GM12878 (cell line): ENCODE measurements around the gene HNRNPA1. TPM values are rescaled to one million over a fixed set of nuclear protein-coding genes. Genes with fewer than 3 reads are reported as not detected.

Experiments
- ATAC-seq: fragments of 200-7000 bp; cut with Tn5 transposase; 3 replicates; pipeline ENCODE4 v1.9.1; 2020; ENCODE audit warnings: mild to moderate bottlenecking, moderate library complexity
- BruUV-seq: library from RNA; stranded (reverse); fragments of 400-500 nt; replicated peaks from 2 replicates; lab custom pipeline; 2021; lab: Mats Ljungman, UMichigan
- CTCF ChIA-PET: fragments of 300-600 bp; sonication (Branson Sonifier 250); formaldehyde crosslinking; extraction: SDS; loops from one replicate; lab custom pipeline; 2021; ENCODE audit warnings: inconsistent platforms; lab: Yijun Ruan, JAX
- POLR2A ChIA-PET: fragments of 350-600 bp; formaldehyde crosslinking; extraction: SDS; loops from one replicate; lab custom pipeline; 2021; ENCODE audit warnings: inconsistent platforms; lab: Charles Lee
- RAD21 ChIA-PET: fragments of 300-600 bp; sonication (Branson Sonifier 250); formaldehyde crosslinking; loops from one replicate; lab custom pipeline; 2023; ENCODE audit warnings: antibody characterized with exemption; ENCODE audit not compliant: unreplicated experiment; lab: Charles Lee
- SMC1A ChIA-PET: fragments of 300-600 bp; sonication (Branson Sonifier 250); formaldehyde crosslinking; loops from one replicate; lab custom pipeline; 2023; ENCODE audit not compliant: unreplicated experiment, uncharacterized antibody; lab: Charles Lee
- DNase-seq: peaks from one replicate; pipeline ENCODE4 v3.0.0-alpha.2; 2011; ENCODE audit warnings: low read depth, low spot score
- FAIRE-seq: peaks from 3 replicates; lab custom pipeline; 2011; peaks lifted over from hg19 to GRCh38; lab: Jason Lieb, UNC
- H2AFZ ChIP-seq: 2 replicates; pipeline ENCODE4 v1.6.0; 2011; ENCODE audit warnings: low read depth, low read length, control low read depth; ENCODE audit not compliant: control insufficient read depth
- H3K27ac ChIP-seq: 2 replicates; pipeline ENCODE4 v1.5.1; 2011; ENCODE audit warnings: control low read depth; ENCODE audit not compliant: control insufficient read depth, insufficient read depth
- H3K27me3 ChIP-seq, 2 experiments: replicated peaks in 1 of 2; 2 replicates each; pipeline versions ENCODE4 v1.6.0 to v1.6.1; 2011; ENCODE audit warnings: low read length in 1 of 2; ENCODE audit not compliant: control insufficient read depth in 2 of 2, insufficient read depth in 2 of 2
- H3K36me3 ChIP-seq, 2 experiments: 2 replicates each; pipeline ENCODE4 v1.5.1; 2011; ENCODE audit warnings: low read length in 1 of 2; ENCODE audit not compliant: control insufficient read depth in 2 of 2, insufficient read depth in 2 of 2
- H3K4me1 ChIP-seq: 2 replicates; pipeline ENCODE4 v1.6.1; 2011; ENCODE audit warnings: mild to moderate bottlenecking, low read length, moderate library complexity, mixed read lengths; ENCODE audit not compliant: control insufficient read depth, insufficient read depth
- H3K4me2 ChIP-seq: 2 replicates; pipeline ENCODE4 v1.6.0; 2011; ENCODE audit warnings: control low read depth; ENCODE audit not compliant: control insufficient read depth, insufficient read depth
- H3K4me3 ChIP-seq: fragments of 200-600 bp; sonication (generic); 2 replicates; pipeline ENCODE4 v1.5.1; 2016
- H3K79me2 ChIP-seq: 2 replicates; pipeline ENCODE4 v1.6.0; 2011; ENCODE audit warnings: low read length; ENCODE audit not compliant: control insufficient read depth, insufficient read depth
- H3K9ac ChIP-seq: 2 replicates; pipeline ENCODE4 v1.8.0; 2011; ENCODE audit warnings: low read length, control low read depth, mixed read lengths; ENCODE audit not compliant: control insufficient read depth, insufficient read depth
- H3K9me3 ChIP-seq: replicated peaks from 3 replicates; pipeline ENCODE4 v1.5.1; 2011; ENCODE audit warnings: mild to moderate bottlenecking, low read length; ENCODE audit not compliant: control insufficient read depth, insufficient read depth
- H4K20me1 ChIP-seq: 2 replicates; pipeline ENCODE4 v1.6.0; 2011; ENCODE audit not compliant: control insufficient read depth, insufficient read depth
- BMI1 ChIP-seq: fragments of 450-650 bp; IDR thresholded peaks from 2 replicates; pipeline ENCODE4 v1.6.1; 2016; ENCODE audit warnings: mild to moderate bottlenecking, moderate library complexity, borderline replicate concordance
- EED ChIP-seq: sonication (generic); IDR thresholded peaks from 2 replicates; pipeline ENCODE4 v1.6.1; 2016; ENCODE audit warnings: antibody characterized with exemption, low read depth
- EGR1 ChIP-seq, 2 experiments: IDR thresholded peaks; 1 replicate in 1 of 2; 2 replicates in 1 of 2; pipeline ENCODE4 v1.6.1; 2011 to 2012; ENCODE audit warnings: low read depth in 2 of 2, low read length in 2 of 2, borderline replicate concordance in 1 of 2, mild to moderate bottlenecking in 1 of 2, moderate library complexity in 1 of 2
- EZH2 ChIP-seq: IDR thresholded peaks from 2 replicates; pipeline ENCODE4 v1.6.1; 2012; ENCODE audit warnings: low read depth, mild to moderate bottlenecking, control low read depth, inconsistent platforms, low read length, borderline replicate concordance; ENCODE audit not compliant: control insufficient read depth
- FOXK2 ChIP-seq: fragments of 450-650 bp; IDR thresholded peaks from 2 replicates; pipeline ENCODE4 v1.6.1; 2017; ENCODE audit warnings: mild to moderate bottlenecking, moderate library complexity
- KAT2A ChIP-seq: conservative IDR thresholded peaks from 2 replicates; pipeline ENCODE4 v1.6.1; 2011; ENCODE audit warnings: low read depth, low read length; ENCODE audit not compliant: control insufficient read depth
- MTA2 ChIP-seq: fragments of 450-650 bp; IDR thresholded peaks from 2 replicates; pipeline ENCODE4 v1.6.1; 2016; ENCODE audit warnings: low read depth, mild to moderate bottlenecking, moderate library complexity
- NFXL1 ChIP-seq: fragments of 450-650 bp; IDR thresholded peaks from 2 replicates; pipeline ENCODE4 v1.6.1; 2017; ENCODE audit warnings: antibody characterized with exemption, mild to moderate bottlenecking, borderline replicate concordance
- NR2F1 ChIP-seq: fragments of 450-650 bp; conservative IDR thresholded peaks from 2 replicates; pipeline ENCODE4 v1.6.1; 2017; ENCODE audit warnings: mild to moderate bottlenecking
- PAX8 ChIP-seq: fragments of 450-650 bp; IDR thresholded peaks from 2 replicates; pipeline ENCODE4 v1.6.1; 2017; ENCODE audit warnings: mild to moderate bottlenecking, moderate library complexity
- POLR2AphosphoS5 ChIP-seq: IDR thresholded peaks from 2 replicates; pipeline ENCODE4 v1.6.1; 2011; ENCODE audit warnings: mild to moderate bottlenecking, low read length, inconsistent platforms
- RAD51 ChIP-seq: fragments of 450-650 bp; IDR thresholded peaks from 2 replicates; pipeline ENCODE4 v1.6.1; 2016; ENCODE audit warnings: moderate library complexity, mild to moderate bottlenecking, inconsistent platforms
- RUNX3 ChIP-seq: IDR thresholded peaks from 2 replicates; pipeline ENCODE4 v1.6.1; 2012; ENCODE audit warnings: low read length, inconsistent platforms
- SP1 ChIP-seq: IDR thresholded peaks from one replicate; pipeline ENCODE4 v1.6.1; 2011; ENCODE audit warnings: low read depth, low read length
- SREBF2 ChIP-seq: IDR thresholded peaks from 2 replicates; pipeline ENCODE4 v1.6.1; 2012; ENCODE audit warnings: mild to moderate bottlenecking, low read length
- SRF ChIP-seq, 2 experiments: IDR thresholded peaks; 2 replicates each; pipeline ENCODE4 v1.6.1; 2011; ENCODE audit warnings: low read depth in 2 of 2, low read length in 2 of 2, mild to moderate bottlenecking in 1 of 2, moderate library complexity in 1 of 2
- YY1 ChIP-seq: IDR thresholded peaks from 2 replicates; pipeline ENCODE4 v1.6.1; 2011; ENCODE audit warnings: low read depth, mild to moderate bottlenecking, low read length
- WGBS: methylation state at CpG from one replicate; pipeline ENCODE4 v1.1.6; 2016; ENCODE audit warnings: low lambda C conversion rate; ENCODE audit not compliant: insufficient replicate concordance, insufficient coverage; ENCODE audit errors: missing lambda C conversion rate; 5-methylcytosine and 5-hydroxymethylcytosine counted together
- in situ Hi-C: fragments of 300-500 bp; cut with MboI; formaldehyde crosslinking; loops from 9 replicates; pipeline ENCODE4 v1.14.3; 2018; ENCODE audit warnings: mixed read lengths
- intact Hi-C: fragments of 100-400 bp; cut with micrococcal nuclease; formaldehyde crosslinking; loops from one replicate; pipeline ENCODE4 v1.14.2; 2022; ENCODE audit not compliant: unreplicated experiment
- polyA plus RNA-seq, 11 experiments: library from polyadenylated mRNA; depleted of rRNA in 4 of 11; unstranded in 6 of 11; stranded (reverse) in 5 of 11; fragments of >200 nt; fragmentation: Nextera tagmentation in 4 of 11; fragmentation: Illumina TruSeq in 1 of 11; extraction: Ambion mirVana in 4 of 11; extraction: Trizol in 1 of 11; gene quantifications; 1 replicate in 1 of 11; 2 replicates in 10 of 11; pipeline versions ENCODE4 v1.2.1 to v1.2.3, GENCODE V29; 2011 to 2016; ENCODE audit warnings: inconsistent platforms in 2 of 11, missing spikeins in 2 of 11, low read depth in 1 of 11
- total RNA-seq, 4 experiments: library from RNA; depleted of rRNA in 3 of 4; stranded (reverse); fragments of >200 nt in 3 of 4; fragmentation: Illumina TruSeq in 1 of 4; extraction: Trizol in 1 of 4; gene quantifications; 2 replicates each; pipeline versions ENCODE4 v1.2.1 to v1.2.3, GENCODE V29; 2013 to 2021
- TF ChIP-seq, protein P1 (sequence below): IDR thresholded peaks from 2 replicates; pipeline ENCODE4 v1.6.1; 2011; ENCODE audit warnings: low read depth, mild to moderate bottlenecking, low read length, moderate library complexity, borderline replicate concordance; ENCODE audit errors: extremely low read depth
- TF ChIP-seq, protein P2 (sequence below): fragments of 450-650 bp; IDR thresholded peaks from 2 replicates; pipeline ENCODE4 v1.6.1; 2017; ENCODE audit warnings: mild to moderate bottlenecking, low read depth, inconsistent platforms; ENCODE audit not compliant: poor library complexity, severe bottlenecking

Gene HNRNPA1
- total and polyA plus RNA-seq, 10 of the 15 experiments (the other 5 are each of a cell fraction or from before 2014, with no cell fraction given), result 630 to 2,342 (median 1,407) TPM

DNA sequence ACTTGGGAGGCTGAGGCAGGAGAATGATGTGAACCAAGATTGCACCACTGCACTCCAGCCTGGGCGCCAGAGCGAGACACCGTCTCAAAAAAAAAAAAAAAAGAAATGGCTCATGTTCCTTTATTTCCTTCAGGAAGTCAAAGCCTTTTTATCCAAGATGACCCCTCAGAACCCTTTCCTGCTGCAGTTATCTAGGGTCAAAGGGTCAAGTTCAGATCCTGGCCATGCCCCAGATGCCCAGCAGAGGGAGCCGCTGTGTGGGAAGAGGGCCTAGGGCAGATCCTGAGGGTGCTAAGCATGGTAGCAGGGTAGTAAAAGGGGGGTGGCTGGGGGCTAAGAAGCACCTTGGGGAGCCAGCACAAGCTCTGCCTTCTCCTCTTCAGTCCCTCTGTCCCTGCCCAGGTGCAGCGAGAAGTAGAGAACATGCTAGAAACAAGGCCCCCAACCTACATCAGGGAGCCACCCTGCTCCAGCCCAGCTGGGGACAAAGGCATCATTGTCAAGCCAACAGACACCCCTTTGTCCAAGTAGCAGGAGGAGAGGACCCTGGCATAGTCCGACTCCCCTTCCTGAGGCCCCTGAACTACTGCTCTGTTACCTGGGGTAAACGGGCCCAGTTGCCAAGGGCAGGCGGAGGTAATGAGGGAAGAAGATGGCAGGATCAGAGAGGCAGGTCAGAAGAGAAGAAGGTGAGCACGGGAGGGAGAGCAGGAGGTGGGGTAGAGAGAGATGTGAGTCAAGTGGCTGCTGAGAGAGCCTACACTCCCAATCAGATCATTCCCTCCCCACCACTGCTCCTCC is 13.8 kb downstream of the HNRNPA1 start (continued):
- TF ChIP-seq YY1, result peak; percentile 37; the same call in 1 of the 2 replicates
- no peak for TF ChIP-seq SP1
- no peak for TF ChIP-seq SREBF2
- TF ChIP-seq, protein P1, sequence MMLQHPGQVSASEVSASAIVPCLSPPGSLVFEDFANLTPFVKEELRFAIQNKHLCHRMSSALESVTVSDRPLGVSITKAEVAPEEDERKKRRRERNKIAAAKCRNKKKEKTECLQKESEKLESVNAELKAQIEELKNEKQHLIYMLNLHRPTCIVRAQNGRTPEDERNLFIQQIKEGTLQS, result no peak
- TF ChIP-seq MTA2, result no peak
- no peak for TF ChIP-seq PAX8
- no peak for TF ChIP-seq BMI1
- no peak for TF ChIP-seq KAT2A
- TF ChIP-seq, all 136 proteins: peak for 7

DNA sequence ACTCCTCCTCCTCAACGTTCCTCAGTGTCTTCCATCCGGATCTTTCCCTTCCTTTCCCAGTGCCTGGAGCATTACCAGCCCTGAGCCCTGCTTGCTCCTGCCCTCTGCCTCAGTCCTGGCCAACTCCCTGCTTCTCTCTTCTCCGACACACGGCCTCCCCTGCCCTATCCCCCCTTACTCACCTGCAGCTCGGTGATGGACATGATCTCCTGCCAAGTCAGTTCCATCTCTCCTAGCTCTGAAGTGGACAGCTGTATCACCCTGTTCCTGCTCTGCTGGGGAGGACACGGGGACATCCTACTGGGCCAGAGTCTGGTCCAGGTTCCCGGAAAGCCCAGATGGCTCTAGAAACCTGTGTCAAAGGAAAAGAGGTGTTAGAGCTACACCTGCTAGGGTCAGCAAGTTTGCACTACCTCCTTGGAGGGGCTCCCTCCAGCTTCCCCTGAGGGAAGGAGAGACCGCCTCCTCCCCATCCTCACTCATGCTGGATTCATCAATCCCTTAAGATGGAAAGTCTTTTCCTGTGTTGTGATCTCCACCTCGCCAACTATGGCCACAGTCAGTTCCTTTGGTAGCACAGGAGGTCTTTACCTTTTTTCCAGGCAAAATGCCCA is 14.5 kb downstream of the HNRNPA1 start:
- no peak overlapping the region for H3K9ac ChIP-seq
- H3K4me2 ChIP-seq, result no peak overlapping the region
- WGBS, result 26% methylated on average over 9 of the region's 9 CpGs
- in situ Hi-C loops, result loop anchor here (5.0 kb wide), 1 partner anchor 67 kb away; the partner anchor contains the start of gene GPR84
- ChIA-PET POLR2A (interaction anchor here (0.9 kb wide), 1 partner anchor 15 kb away, joined by 3 read pairs; the partner anchor contains the start of gene CBX5), SMC1A (interaction anchor here (0.9 to 2.1 kb wide), 3 partner anchors 30 to 79 kb away, joined by 4 to 6 read pairs (median 5); partner anchors contain the start of gene COPZ1), RAD21 (interaction anchor here (1.3 to 3.1 kb wide), 5 partner anchors 30 to 84 kb away, joined by 4 to 14 read pairs (median 5); partner anchors contain the start of gene COPZ1), CTCF (interaction anchor here (0.9 to 9.5 kb wide), 17 partner anchors 8 to 90 kb away, joined by 3 to 116 read pairs (median 10); partner anchors contain the start of genes CBX5, COPZ1, HNRNPA1 and ZNF385A)
- H4K20me1 ChIP-seq, result no peaks in the 10 kb centered on the region
- ATAC-seq, result no peak
- no peaks in the 10 kb centered on the region for H3K79me2 ChIP-seq
- no peak overlapping the region for H3K27ac ChIP-seq
- no TSS peak for BruUV-seq
- DNase-seq, result no peak
- no peaks in the 10 kb centered on the region for H3K9me3 ChIP-seq
- no peaks in the 10 kb centered on the region for H3K36me3 ChIP-seq
- H3K4me3 ChIP-seq, result no peak overlapping the region
- H2AFZ ChIP-seq, result no peak overlapping the region
- no peaks in the 10 kb centered on the region for H3K4me1 ChIP-seq
- H3K27me3 ChIP-seq, result peaks cover 2 to 6% of the 10 kb centered on the region in 2 experiments
- FAIRE-seq, result no peak
- intact Hi-C loops, result loop anchor here (1.0 to 2.0 kb wide), 2 partner anchors 66 to 73 kb away; no protein-coding TSS in a partner anchor
- TF ChIP-seq SRF (IDR thresholded peaks at IDR 0.05; ENCODE audit: low read depth in 2 of 2, low read length in 2 of 2) (no peak), NR2F1 (no peak), POLR2AphosphoS5 (no peak), EED (no peak), EGR1 (IDR thresholded peaks at IDR 0.05; ENCODE audit: borderline replicate concordance in 1 of 2, low read depth in 2 of 2, low read length in 2 of 2) (no peak), FOXK2 (no peak), RAD51 (no peak), NFXL1 (no peak), EZH2 (no peak), RUNX3 (no peak)
- TF ChIP-seq, protein P2, sequence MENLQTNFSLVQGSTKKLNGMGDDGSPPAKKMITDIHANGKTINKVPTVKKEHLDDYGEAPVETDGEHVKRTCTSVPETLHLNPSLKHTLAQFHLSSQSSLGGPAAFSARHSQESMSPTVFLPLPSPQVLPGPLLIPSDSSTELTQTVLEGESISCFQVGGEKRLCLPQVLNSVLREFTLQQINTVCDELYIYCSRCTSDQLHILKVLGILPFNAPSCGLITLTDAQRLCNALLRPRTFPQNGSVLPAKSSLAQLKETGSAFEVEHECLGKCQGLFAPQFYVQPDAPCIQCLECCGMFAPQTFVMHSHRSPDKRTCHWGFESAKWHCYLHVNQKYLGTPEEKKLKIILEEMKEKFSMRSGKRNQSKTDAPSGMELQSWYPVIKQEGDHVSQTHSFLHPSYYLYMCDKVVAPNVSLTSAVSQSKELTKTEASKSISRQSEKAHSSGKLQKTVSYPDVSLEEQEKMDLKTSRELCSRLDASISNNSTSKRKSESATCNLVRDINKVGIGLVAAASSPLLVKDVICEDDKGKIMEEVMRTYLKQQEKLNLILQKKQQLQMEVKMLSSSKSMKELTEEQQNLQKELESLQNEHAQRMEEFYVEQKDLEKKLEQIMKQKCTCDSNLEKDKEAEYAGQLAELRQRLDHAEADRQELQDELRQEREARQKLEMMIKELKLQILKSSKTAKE, result no peak
